Measurements from ENCODE around the gene MIA3. TPM values are rescaled to one million over a fixed set of nuclear protein-coding genes. Genes with fewer than 3 reads are reported as not detected.

MIA3 gene
- total RNA-seq, 1 donor from 2014 or later: 96.4 TPM

GRCh38 chr1:222610728-222611127, 7.2 kb upstream of the MIA3 start:
- DNase-seq (ENCODE audit: low spot score): no peak
- TF ChIP-seq, protein P1, sequence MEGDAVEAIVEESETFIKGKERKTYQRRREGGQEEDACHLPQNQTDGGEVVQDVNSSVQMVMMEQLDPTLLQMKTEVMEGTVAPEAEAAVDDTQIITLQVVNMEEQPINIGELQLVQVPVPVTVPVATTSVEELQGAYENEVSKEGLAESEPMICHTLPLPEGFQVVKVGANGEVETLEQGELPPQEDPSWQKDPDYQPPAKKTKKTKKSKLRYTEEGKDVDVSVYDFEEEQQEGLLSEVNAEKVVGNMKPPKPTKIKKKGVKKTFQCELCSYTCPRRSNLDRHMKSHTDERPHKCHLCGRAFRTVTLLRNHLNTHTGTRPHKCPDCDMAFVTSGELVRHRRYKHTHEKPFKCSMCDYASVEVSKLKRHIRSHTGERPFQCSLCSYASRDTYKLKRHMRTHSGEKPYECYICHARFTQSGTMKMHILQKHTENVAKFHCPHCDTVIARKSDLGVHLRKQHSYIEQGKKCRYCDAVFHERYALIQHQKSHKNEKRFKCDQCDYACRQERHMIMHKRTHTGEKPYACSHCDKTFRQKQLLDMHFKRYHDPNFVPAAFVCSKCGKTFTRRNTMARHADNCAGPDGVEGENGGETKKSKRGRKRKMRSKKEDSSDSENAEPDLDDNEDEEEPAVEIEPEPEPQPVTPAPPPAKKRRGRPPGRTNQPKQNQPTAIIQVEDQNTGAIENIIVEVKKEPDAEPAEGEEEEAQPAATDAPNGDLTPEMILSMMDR (IDR thresholded peaks at IDR 0.05): no peak
- H3K4me3 Mint-ChIP-seq (ENCODE audit: unreplicated experiment): no peak overlapping the region
- H3K27ac Mint-ChIP-seq (ENCODE audit: unreplicated experiment): no peak overlapping the region
- no peaks in the 10 kb centered on the region for H3K4me1 Mint-ChIP-seq (ENCODE audit: low read depth)
- H3K36me3 Mint-ChIP-seq (ENCODE audit: low read depth): peaks cover 7% of the 10 kb centered on the region
- peaks cover 12% of the 10 kb centered on the region for H3K9me3 Mint-ChIP-seq (ENCODE audit: low read depth)
- H3K27me3 Mint-ChIP-seq (ENCODE audit: low read depth): peaks cover 51% of the 10 kb centered on the region

DNA sequence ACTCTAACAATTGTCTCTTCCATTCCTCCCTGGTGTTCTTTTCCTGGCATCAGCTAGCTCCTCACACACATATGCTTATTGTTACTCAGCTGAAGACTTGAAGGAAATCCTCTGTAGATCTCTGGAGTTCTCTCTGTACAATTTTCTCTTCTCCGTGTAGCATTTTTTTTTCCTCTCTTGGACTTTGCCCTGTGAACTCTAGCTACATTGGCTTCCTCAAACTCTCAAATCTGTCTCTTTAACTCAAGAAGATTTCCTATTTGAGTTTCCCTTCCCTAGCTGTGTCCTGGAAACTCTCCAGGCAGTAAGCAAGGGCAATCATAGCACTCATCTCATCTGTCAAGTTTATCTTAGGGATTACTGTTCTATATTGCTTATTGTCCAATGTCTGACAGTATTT, 4.3 kb upstream of the MIA3 start:
- H3K27me3 Mint-ChIP-seq (ENCODE audit: low read depth): peaks cover 51% of the 10 kb centered on the region
- TF ChIP-seq, protein P1 (IDR thresholded peaks at IDR 0.05): no peak
- peaks cover 7% of the 10 kb centered on the region for H3K36me3 Mint-ChIP-seq (ENCODE audit: low read depth)
- no peak for DNase-seq (ENCODE audit: low spot score)
- H3K4me3 Mint-ChIP-seq (ENCODE audit: unreplicated experiment): no peak overlapping the region
- H3K4me1 Mint-ChIP-seq (ENCODE audit: low read depth): peaks cover 5% of the 10 kb centered on the region
- H3K9me3 Mint-ChIP-seq (ENCODE audit: low read depth): peaks cover 12% of the 10 kb centered on the region
- H3K27ac Mint-ChIP-seq (ENCODE audit: unreplicated experiment): no peak overlapping the region

DNA sequence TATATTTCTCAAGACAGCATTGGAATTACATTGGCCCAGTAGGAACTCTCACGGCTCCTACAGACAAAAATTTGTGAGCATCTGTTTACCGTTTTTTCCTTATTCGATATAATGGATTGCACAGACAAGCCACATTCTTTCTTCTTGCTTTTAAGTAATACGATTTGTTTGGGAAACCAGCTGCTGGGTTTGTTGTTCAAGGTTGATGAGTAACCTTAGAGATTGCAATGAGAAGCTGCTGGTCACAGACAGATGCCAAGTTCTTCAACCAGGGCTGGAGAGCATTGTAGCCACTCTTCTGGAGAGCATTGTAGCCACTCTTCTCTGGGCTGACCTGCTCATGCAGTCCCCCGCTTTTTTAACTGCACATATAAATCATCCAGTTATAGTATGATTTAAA, 1.4 kb upstream of the MIA3 start:
- TF ChIP-seq, protein P1 (IDR thresholded peaks at IDR 0.05): no peak
- Mint-ChIP-seq H3K27me3 (ENCODE audit: low read depth) (peaks cover 30% of the 10 kb centered on the region), H3K4me3 (ENCODE audit: unreplicated experiment) (no peak overlapping the region), H3K27ac (ENCODE audit: unreplicated experiment) (no peak overlapping the region), H3K36me3 (ENCODE audit: low read depth) (peaks cover 3% of the 10 kb centered on the region), H3K9me3 (ENCODE audit: low read depth) (peaks cover 6% of the 10 kb centered on the region), H3K4me1 (ENCODE audit: low read depth) (peaks cover 20% of the 10 kb centered on the region)
- no peak for DNase-seq (ENCODE audit: low spot score)

- Mint-ChIP-seq H3K27me3 (ENCODE audit: low read depth) (peaks cover 22% of the 10 kb centered on the region), H3K36me3 (ENCODE audit: low read depth) (peaks cover 3% of the 10 kb centered on the region), H3K4me1 (ENCODE audit: low read depth) (peaks cover 20% of the 10 kb centered on the region), H3K27ac (ENCODE audit: unreplicated experiment) (peak overlapping the region; percentile 94), H3K9me3 (ENCODE audit: low read depth) (peaks cover 6% of the 10 kb centered on the region), H3K4me3 (ENCODE audit: unreplicated experiment) (peak overlapping the region; percentile 83)
- TF ChIP-seq, protein P1 (IDR thresholded peaks at IDR 0.05): no peak
- DNase-seq (ENCODE audit: low spot score): peak; percentile 99
These were observed 438 bp upstream of the MIA3 start for GRCh38 chr1:222617367-222617951.

- Mint-ChIP-seq H3K9me3 (ENCODE audit: low read depth) (no peaks in the 10 kb centered on the region), H3K4me3 (ENCODE audit: unreplicated experiment) (peak overlapping the region; percentile 87), H3K27ac (ENCODE audit: unreplicated experiment) (peak overlapping the region; percentile 70), H3K27me3 (ENCODE audit: low read depth) (peaks cover 9% of the 10 kb centered on the region), H3K36me3 (ENCODE audit: low read depth) (peaks cover 10% of the 10 kb centered on the region), H3K4me1 (ENCODE audit: low read depth) (peaks cover 20% of the 10 kb centered on the region)
- TF ChIP-seq, protein P1 (IDR thresholded peaks at IDR 0.05): no peak
- no peak for DNase-seq (ENCODE audit: low spot score)
These were observed 1.1 kb downstream of the MIA3 start for GRCh38 chr1:222618880-222619596.
